ENCODE measurements around the gene ZBED6. TPM values are rescaled to one million over a fixed set of nuclear protein-coding genes. Genes with fewer than 3 reads are reported as not detected.
"Not testable (repeated sequence)": the region's sequence is repeated elsewhere in the genome, so short reads cannot be mapped to it uniquely, and the experiment has no call there.

ZBED6 gene
- total RNA-seq, 4 donors from 2014 or later, result 15.2 to 27.3 (median 18.3) TPM

DNA sequence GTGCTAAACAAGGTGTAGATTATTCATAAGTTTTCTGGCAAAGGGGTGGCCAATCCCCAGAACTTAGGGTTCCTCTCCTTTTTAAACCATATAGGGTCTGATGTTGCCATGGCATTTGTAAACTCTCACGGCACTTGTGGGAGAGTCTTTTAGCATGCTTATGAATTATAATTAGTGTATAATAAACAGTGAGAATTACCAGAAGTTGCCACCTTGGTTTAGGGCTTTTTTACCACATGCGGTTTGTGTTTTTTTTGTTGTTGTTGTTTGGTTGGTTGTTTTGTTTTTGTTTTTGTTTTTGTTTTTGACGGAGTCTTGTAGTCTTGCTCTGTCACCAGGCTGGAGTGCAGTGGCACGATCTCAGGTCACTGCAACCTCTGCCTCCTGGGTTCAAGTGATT, 39.4 kb upstream of the ZBED6 start:
- WGBS, 2 donors, result 60 to 72% methylated on average over 4 of the region's 4 CpGs
- no peak for DNase-seq (ENCODE audit: low spot score in 2 of 2)
- TF ChIP-seq, protein P1, sequence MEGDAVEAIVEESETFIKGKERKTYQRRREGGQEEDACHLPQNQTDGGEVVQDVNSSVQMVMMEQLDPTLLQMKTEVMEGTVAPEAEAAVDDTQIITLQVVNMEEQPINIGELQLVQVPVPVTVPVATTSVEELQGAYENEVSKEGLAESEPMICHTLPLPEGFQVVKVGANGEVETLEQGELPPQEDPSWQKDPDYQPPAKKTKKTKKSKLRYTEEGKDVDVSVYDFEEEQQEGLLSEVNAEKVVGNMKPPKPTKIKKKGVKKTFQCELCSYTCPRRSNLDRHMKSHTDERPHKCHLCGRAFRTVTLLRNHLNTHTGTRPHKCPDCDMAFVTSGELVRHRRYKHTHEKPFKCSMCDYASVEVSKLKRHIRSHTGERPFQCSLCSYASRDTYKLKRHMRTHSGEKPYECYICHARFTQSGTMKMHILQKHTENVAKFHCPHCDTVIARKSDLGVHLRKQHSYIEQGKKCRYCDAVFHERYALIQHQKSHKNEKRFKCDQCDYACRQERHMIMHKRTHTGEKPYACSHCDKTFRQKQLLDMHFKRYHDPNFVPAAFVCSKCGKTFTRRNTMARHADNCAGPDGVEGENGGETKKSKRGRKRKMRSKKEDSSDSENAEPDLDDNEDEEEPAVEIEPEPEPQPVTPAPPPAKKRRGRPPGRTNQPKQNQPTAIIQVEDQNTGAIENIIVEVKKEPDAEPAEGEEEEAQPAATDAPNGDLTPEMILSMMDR (IDR thresholded peaks at IDR 0.05), result no peak
- no peak for TF ChIP-seq POLR2A (IDR thresholded peaks at IDR 0.05)
- intact Hi-C loops (cut with DNase I; ENCODE audit: low total_unique reads), result no loop called here
- H3K4me3 ChIP-seq (ENCODE audit: low read depth, poor library complexity, severe bottlenecking), result no peak overlapping the region

DNA sequence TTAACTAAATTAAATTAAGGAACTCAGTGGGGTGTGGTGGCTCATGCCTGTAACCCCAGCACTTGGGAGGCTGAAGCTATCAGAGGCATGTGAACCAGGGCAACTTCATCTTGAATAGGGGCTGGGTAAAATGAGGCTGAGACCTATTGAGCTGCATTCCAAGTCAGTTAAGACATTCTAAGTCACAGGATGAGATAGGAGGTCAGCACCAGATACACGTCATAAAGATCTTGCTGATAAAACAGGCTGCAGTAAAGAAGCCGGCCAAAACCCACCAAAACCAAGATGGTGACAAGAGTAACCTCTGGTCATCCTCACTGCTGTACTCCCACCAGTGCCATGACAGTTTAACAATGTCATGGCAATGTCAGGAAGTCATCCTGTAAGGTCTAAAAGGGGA, 36.7 kb upstream of the ZBED6 start:
- DNase-seq (ENCODE audit: low spot score in 2 of 2); H3K4me3 ChIP-seq (ENCODE audit: low read depth, poor library complexity, severe bottlenecking); intact Hi-C loops (cut with DNase I; ENCODE audit: low total_unique reads): not testable (repeated sequence)
- WGBS, 2 donors, result 79 to 85% methylated on average over 2 of the region's 2 CpGs

DNA sequence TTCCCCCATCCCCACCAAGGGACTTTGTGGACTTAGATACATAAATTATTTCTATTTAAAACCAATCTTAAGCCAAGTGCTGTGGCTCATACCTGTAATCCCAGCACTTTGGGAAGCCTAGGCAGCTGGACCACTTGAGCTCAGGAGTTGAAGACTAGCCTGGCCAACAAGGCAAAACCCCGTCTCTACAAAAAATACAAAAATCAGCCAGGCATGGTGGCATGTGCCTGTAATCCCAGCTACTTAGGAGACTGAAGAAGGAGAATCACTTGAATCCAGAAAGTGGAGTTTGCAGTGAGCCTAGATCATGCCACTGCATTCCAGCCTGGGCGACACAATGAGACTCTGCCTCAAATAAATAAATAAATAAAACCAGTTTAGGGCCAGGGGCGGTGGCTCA, 34.9 kb upstream of the ZBED6 start:
- no peak overlapping the region for H3K4me3 ChIP-seq (ENCODE audit: low read depth, poor library complexity, severe bottlenecking)
- TF ChIP-seq, protein P1 (IDR thresholded peaks at IDR 0.05), result no peak
- no peak for TF ChIP-seq POLR2A (IDR thresholded peaks at IDR 0.05)
- WGBS, 2 donors, result 83 to 89% methylated on average over 3 of the region's 3 CpGs
- intact Hi-C loops (cut with DNase I; ENCODE audit: low total_unique reads), result no loop called here
- DNase-seq (ENCODE audit: low spot score in 2 of 2), result no peak

DNA sequence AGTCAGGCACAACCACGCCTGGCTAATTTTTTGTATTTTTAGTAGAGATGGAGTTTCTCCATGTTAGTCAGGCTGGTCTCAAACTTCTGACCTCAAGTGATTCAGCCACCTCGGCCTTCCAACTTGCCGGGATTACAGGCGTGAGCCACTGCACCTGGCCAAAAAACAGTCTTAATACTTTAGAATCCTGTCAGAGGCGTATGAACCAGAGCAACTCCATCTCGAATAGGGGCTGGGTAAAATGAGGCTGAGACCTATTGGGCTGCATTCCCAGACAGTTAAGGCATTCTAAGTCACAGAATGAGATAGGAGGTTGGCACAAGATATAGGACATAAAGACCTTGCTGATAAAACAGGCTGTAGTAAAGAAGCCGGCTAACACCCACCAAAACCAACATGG, 33.5 kb upstream of the ZBED6 start:
- H3K4me3 ChIP-seq (ENCODE audit: low read depth, poor library complexity, severe bottlenecking); DNase-seq (ENCODE audit: low spot score in 2 of 2); intact Hi-C loops (cut with DNase I; ENCODE audit: low total_unique reads): not testable (repeated sequence)
- WGBS, 2 donors, result 76 to 82% methylated on average over 7 of the region's 7 CpGs

DNA sequence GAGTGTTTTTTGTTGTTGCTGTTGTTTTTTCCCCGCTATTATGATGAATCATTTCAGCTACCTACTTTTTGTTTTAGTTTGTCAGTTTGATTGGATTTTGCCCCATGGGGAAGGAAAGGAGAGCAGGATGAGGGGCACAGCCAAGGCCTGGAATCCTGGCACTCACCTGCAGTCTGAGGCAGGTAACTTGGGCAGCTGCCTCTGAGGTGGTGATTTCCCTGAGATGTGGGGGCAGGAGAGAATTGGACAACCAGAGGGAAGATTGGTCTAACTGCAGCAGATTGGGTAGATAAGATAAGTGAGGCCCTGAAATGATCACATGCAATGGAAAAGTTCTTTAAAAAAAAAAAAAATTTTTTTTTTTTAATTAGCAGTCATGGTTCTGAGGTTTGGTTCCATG, 31.9 kb upstream of the ZBED6 start:
- WGBS, 2 donors, result 61 to 71% methylated on average over 1 of the region's 1 CpG
- intact Hi-C loops (cut with DNase I; ENCODE audit: low total_unique reads), result no loop called here
- DNase-seq (ENCODE audit: low spot score in 2 of 2), result no peak
- no peak for TF ChIP-seq POLR2A (IDR thresholded peaks at IDR 0.05)
- TF ChIP-seq, protein P1 (IDR thresholded peaks at IDR 0.05), result no peak
- no peak overlapping the region for H3K4me3 ChIP-seq (ENCODE audit: low read depth, poor library complexity, severe bottlenecking)

DNA sequence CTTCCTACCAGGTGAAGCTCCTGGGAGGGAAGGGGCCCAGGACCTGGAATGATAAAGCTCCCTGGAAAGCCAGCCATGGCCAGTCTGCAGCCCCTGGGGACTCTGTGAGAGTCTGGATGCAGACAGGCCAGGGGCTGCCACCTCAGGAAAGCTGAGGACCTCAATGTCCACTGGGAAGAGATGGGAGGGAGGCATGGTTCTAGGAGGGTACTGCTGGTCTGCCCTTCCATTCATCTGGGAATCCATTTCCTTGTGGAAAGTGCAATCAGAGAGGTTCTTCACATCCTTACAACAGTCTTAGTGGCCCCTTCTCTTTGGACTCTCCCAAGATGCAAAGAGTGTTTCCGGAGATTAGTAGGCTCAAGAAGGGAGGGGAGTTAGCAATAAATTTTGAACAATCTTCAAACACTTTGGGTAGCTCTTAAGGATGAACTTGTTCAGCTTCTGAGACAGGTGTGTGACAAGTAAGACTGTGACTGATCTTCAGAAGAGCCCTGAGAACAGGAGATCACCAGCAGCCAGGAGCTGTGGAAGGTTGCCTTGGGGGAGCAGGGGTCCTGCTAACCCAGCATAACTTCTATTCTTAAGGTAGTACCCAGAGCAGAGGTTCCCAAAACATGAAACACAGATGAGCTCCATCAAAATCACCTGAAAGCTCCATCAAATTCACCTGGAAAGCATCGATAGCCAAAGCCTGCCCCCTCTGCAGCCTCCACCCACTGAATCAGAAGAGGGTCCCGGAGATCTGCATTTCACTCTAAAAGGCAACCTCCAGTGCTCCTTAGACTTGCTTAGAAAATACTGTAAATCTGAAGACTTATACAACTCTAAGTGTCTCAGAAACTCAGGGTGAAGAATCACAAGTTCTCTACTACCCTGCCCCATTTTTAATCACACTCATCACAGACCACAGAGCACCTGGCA, 31.1 kb upstream of the ZBED6 start:
- intact Hi-C loops (cut with DNase I; ENCODE audit: low total_unique reads), result no loop called here
- H3K4me3 ChIP-seq (ENCODE audit: low read depth, poor library complexity, severe bottlenecking), result no peak overlapping the region
- TF ChIP-seq, protein P1 (IDR thresholded peaks at IDR 0.05), result no peak
- TF ChIP-seq POLR2A (IDR thresholded peaks at IDR 0.05), result no peak
- no peak for DNase-seq (ENCODE audit: low spot score in 2 of 2)
- 76 to 83% methylated on average over 3 of the region's 3 CpGs for WGBS, 2 donors
